Measurements from ENCODE around the gene ZNF695. TPM values are rescaled to one million over a fixed set of nuclear protein-coding genes. Genes with fewer than 3 reads are reported as not detected.
"Not testable (repeated sequence)": the region's sequence is repeated elsewhere in the genome, so short reads cannot be mapped to it uniquely, and the experiment has no call there.

The ZNF695 gene
- 1 to 10 TPM; 2.1 to 6.0 (median 4.0) TPM for polyA plus RNA-seq (ENCODE audit: insufficient read depth in 1 of 5, insufficient read length in 5 of 5, low replicate concordance in 1 of 5)
- long read RNA-seq, donor 1, partial matches to known transcripts, result 0 of 1 reads
- long read RNA-seq, donor 1, other reads (novel, unspliced or antisense), result 0 of 1 reads
- long read RNA-seq, donor 2, partial matches to known transcripts, result 0 of 1 reads
- long read RNA-seq, donor 2, other reads (novel, unspliced or antisense), result 0 of 1 reads
- long read RNA-seq, donor 3, result 0 reads
- long read RNA-seq, donor 4, result 0 reads
- long read RNA-seq, donor 5, result 0 reads
- long read RNA-seq, donor 6, result 0 reads
- long read RNA-seq, donor 7, partial matches to known transcripts, result 0 of 1 reads
- long read RNA-seq, donor 7, other reads (novel, unspliced or antisense), result 0 of 1 reads
- long read RNA-seq, donor 8, result 0 reads

- peak; percentile 86 to 92 for DNase-seq
Observed at GRCh38 chr1:247007511-247008405, at the start of gene ZNF695. Gene ZNF695 (minus strand): TSS chr1:247008057. CDS start chr1:247007908, 149 bp downstream.

- DNase-seq, result no peak
Observed at GRCh38 chr1:247056071-247056470, 48.2 kb upstream of the ZNF695 start.

GRCh38 chr1:247054992-247055415, 47.1 kb upstream of the ZNF695 start:
- no peak for DNase-seq

- no peak for DNase-seq
Observed at GRCh38 chr1:247047702-247048101, 39.8 kb upstream of the ZNF695 start.

DNA sequence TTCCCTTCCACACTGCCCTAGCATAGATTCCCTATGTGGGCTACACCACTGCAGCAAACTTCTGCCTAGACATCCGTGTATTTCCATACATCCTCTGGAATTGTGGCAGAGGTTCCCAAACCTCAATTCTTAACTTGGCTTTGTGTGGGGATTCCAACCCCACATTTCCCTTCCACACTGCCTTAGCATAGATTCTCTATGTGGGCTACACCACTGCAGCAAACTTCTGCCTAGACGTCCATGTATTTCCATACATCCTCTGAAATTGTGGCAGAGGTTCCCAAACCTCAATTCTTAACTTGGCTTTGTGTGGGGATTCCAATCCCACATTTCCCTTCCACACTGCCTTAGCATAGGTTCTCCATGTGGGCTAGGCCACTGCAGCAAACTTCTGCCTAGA, 39.4 kb upstream of the ZNF695 start:
- DNase-seq, result no peak

DNA sequence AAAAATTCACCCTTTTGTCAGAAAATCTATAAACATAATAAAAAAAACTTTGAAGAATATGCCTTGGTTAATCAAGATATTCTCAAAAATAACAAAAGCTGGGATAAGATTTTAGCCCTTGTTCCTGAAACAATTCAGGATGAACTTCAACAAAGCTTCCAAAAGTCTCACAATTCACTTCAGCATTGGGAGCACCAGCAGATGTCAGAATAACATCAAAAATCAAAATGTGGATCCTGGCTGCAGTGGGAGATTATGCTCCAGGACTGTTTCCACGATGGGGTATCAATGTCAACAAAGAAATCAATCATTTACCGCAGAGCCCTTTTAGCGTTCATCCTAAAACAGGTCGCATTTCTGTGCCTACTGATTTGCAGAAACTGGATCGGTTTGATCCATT, 35.5 kb upstream of the ZNF695 start:
- DNase-seq, result no peak

GRCh38 chr1:247037511-247038320, 29.9 kb upstream of the ZNF695 start:
- DNase-seq, result no peak

DNA sequence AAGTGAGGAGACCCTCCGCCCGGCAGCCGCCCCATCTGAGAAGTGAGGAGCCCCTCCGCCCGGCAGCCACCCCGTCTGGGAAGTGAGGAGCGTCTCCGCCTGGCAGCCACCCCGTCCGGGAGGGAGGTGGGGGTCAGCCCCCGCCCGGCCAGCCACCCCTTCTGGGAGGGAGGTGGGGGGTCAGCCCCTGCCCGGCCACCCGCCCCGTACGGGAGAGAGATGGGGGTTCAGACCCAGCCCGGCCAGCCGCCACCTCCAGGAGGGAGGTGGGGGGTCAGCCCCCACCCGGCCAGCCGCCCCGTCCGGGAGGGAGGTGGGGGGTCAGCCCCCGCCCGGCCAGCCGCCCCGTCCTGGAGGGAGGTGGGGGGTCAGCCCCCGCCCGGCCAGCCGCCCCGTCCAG, 24.4 kb upstream of the ZNF695 start:
- not testable (repeated sequence) for DNase-seq

DNA sequence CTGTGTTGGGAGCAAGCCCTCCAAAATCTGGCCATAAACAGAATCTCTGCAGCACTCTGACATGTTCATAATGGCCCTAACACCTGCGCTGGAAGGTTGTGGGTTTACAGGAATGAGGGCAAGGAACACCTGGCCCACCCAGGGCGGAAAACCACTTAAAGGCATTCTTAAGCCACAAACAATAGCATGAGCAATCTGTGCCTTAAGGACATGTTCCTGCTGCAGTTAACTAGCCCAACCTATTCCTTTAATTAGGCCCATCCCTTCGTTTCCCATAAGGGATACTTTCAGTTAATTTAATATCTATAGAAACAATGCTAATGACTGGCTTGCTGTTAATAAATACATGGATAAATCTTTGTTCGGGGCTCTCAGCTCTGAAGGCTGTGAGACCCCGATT, 16.8 kb upstream of the ZNF695 start:
- not testable (repeated sequence) for DNase-seq

DNA sequence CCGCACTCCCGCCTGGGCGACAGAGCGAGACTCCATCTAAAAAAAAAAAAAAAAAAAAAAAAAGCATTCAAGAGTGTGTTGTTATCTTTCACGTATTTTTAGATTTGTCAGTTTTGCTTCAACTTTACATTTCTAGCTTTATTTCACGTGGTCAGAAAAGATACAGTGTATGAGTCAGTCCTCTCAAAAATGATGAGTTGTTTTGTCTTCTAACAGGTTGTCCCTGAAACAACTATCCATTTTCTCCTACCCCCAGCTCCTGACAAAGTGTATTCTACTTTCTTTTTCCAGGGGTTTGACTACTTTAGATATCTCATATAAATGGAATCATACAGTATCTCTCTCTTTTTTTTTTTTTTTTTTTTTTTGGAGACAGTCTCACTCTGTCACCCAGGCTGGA, 5.5 kb upstream of the ZNF695 start:
- no peak for DNase-seq

DNA sequence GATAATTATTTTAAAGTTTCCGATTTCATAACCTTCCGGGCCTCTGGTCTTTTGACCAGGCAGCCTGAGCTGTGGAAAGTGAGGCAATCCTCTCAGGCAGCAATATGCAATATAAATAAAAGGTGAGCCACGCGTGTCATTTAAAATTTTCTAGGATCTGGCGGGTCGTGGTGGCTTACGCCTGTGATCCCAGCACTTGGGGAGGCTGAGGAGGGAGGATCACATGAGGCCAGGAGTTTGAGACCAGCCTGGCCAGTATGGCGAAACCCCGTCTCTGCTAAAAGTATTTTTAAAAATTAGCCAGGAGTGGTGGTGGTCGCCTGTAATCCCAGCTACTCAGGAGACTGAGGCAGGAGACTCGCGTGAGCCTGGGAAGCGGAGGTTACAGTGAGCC, 546 bp upstream of the ZNF695 start:
- no peak for DNase-seq

GRCh38 chr1:247004081-247004480, 3.8 kb downstream of the ZNF695 start:
- not testable (repeated sequence) for DNase-seq

- DNase-seq, result no peak
Observed at GRCh38 chr1:246989901-246990300, 18.0 kb downstream of the ZNF695 start.

DNA sequence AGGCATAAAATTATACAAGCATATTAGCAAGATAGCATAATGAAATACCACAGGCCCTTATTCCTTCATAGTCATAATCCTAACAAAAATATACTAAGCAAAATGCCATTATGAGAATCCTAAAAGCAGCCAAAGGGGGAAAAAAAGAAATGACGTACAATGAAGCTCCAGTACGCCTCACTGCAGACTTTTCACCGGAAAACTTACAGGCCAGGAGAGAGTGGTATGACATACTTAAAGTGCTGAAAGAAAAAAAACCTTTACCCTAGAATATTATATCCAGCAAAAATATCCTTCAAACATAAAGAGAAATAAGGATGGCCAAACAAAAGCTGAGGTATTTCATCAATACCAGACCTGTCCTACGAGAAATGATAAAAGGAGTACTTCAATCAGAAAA, 19.5 kb downstream of the ZNF695 start:
- DNase-seq, result no peak

GRCh38 chr1:246987083-246987690, 20.7 kb downstream of the ZNF695 start:
- no peak for DNase-seq

DNA sequence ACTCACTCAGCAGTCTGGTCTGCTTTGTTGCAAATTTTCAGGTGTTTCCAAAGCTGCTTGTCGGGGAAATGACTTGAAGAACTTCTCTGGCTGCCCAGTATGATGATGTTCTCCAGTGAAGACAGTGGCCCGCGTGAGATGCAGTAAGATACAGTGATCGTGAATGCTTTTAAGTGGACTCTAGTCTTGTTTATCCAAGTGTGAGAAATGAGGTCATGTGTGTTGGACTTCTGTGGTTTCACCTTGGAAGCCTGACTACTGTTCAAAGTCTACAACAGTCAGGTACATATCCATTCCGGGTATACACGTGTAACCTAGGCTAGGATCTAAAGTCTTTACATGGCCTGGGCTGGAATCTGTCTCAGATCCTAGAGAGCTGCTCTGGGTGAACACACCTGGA, 29.1 kb downstream of the ZNF695 start:
- no peak for DNase-seq

DNA sequence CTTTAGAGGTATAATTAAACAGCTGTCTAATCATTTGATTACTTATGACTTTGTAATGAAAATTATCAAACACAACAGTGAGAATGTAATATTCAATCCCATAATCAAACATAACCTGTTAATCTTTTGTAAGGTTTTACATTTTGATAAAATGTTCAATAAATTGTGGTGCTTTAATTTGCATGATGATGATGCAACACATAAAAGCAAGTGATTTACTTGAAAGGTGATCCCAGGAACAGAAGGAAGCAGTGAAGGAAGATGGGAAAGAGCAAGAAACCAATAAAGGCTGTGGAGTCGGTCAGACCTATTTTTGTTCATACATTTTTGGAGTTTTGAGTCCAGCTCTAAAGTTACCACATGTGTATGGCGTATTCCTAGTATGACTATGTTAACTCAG, 29.6 kb downstream of the ZNF695 start:
- no peak for DNase-seq

DNA sequence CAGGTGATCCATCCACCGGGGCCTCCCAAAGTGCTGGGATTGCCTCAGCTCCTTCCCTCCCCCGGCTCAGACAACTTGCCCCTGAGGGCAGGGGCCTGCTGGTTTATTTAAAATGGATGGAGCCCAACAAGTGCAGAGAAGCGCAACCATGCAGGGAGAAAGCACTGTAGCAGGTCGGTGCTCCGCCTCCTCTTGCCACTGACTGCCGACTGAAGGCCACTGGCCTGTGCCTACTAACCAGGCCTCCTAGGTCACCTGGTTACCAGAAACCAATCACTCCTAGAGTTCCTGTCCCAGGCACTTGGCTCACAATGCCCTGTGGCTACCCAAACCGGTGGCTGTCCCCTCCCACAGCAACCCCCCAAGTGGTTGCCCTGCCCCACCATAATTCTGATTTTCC, 35.9 kb downstream of the ZNF695 start:
- no peak for DNase-seq

DNA sequence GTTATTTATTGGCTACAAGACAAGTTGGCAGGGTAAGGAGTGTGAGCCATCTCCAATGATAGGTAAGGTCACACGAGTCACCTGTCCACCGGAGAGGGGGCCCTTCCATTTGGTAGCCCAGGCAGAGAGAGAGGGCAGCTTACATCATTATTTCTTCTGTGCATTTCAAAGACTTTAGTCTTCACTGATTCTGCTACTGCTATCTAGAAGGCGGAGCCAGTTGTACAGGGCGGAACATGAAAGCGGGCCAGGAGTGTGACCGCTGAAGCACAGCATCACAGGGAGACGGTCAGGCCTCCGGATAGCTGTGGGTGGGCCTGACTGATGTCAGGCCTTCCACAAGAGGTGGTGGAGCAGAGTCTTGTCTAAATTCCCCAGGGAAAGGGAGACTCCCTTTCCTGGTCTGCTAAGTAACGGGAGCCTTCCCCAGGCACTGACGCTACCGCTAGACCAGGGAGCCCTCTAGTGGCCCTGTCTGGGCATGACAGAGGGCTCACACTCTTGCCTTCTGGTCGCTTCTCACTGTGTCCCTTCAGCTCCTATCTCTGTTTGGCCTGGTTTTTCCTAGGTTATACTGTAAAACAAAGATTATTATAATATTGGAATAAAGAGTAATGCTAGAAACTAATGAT, 36.7 kb downstream of the ZNF695 start:
- no peak for DNase-seq

DNA sequence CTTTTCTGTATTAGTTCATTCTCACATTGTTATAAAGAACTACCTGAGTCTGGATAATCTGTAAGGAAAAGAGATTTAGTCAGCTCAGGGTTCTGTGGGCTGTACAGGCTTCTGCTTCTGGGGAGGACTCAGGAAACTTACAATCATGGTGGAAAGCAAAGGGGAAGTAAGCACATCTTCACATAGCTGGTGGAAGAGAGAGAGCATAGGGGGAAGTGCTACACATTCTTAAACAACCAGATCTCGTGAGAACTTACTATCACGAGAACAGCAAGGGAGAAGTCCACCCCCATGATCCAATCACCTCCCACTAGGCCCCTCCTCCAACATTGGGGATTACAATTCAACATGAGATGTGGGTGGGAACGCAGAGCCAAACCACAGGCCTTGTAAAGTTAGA, 38.2 kb downstream of the ZNF695 start:
- DNase-seq, result no peak

DNA sequence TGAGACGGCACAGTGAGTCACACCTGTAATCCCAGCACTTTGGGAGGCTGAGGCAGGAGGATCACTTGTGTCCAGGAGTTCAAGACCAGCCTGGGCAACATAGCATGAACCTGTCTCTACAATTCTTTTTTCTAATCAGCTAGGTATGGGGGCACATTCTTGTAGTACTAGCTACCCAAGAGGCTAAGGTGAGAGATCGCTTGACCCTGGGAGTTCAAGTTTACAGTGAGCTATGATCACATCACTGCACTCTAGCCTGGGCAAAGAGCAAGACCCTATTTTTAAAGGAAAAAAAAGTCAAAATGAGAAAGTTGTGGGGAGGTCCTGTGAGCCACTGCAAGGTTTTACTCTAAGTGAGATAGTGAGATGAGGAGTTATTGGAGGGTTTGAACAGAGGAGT, 41.4 kb downstream of the ZNF695 start:
- DNase-seq, result no peak
